ENCODE measurements around the gene BUB3.

The BUB3 gene

GRCh38 chr10:123213192-123213591 is 59.0 kb downstream of the BUB3 start:
- H3K4me3 ChIP-seq (ENCODE audit: low read length), result no peak overlapping the region
- DNase-seq (ENCODE audit: low read depth), result no peak
- TF ChIP-seq, protein P1, sequence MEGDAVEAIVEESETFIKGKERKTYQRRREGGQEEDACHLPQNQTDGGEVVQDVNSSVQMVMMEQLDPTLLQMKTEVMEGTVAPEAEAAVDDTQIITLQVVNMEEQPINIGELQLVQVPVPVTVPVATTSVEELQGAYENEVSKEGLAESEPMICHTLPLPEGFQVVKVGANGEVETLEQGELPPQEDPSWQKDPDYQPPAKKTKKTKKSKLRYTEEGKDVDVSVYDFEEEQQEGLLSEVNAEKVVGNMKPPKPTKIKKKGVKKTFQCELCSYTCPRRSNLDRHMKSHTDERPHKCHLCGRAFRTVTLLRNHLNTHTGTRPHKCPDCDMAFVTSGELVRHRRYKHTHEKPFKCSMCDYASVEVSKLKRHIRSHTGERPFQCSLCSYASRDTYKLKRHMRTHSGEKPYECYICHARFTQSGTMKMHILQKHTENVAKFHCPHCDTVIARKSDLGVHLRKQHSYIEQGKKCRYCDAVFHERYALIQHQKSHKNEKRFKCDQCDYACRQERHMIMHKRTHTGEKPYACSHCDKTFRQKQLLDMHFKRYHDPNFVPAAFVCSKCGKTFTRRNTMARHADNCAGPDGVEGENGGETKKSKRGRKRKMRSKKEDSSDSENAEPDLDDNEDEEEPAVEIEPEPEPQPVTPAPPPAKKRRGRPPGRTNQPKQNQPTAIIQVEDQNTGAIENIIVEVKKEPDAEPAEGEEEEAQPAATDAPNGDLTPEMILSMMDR (IDR thresholded peaks at IDR 0.05; ENCODE audit: insufficient read depth, low read depth, low read length, missing control alignments), result no peak
